Measurements from ENCODE around the gene FAM187B. TPM values are rescaled to one million over a fixed set of nuclear protein-coding genes. Genes with fewer than 3 reads are reported as not detected.

The FAM187B gene
- total and polyA plus RNA-seq, 12 donors: 0.06 to 0.48 (median 0.16) TPM; not detected in 8

DNA sequence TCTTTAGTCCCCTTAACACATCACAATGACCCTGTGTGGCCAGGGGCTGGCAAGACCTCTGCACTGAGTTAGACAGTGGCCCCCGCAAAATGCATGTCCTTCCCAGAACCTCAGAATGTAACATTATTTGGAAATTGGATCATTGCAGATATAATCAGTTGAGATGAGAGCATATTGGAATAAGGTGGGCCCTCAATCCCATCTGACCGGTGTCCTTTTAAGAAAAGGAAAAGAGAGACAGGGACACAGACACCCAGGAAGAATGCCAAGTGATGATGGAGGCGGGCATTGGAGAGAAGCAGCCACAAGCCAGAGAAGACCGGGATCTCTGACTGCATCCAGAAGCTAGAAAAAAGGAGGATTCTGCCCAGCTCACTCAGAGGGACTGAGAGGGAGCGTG, 1.8 kb downstream of the FAM187B start:
- H3K4me3 ChIP-seq: no peak overlapping the region
- no peaks in the 10 kb centered on the region for H3K36me3 ChIP-seq (replicated peaks in 1 of 2)
- H3K9me3 ChIP-seq (replicated peaks in 1 of 3): no peaks in the 10 kb centered on the region
- 87 to 91% (median 89%) methylated on average over 5 of the region's 5 CpGs for WGBS, 4 donors
- peaks cover 3 to 4% of the 10 kb centered on the region in 2 donors for H3K4me1 ChIP-seq (replicated peaks in 1 of 2)
- peak in 2 of 7 donors; percentile 11 to 13 for DNase-seq
- intact Hi-C loops (cut with DNase I): no loop called here
- TF ChIP-seq POLR2A (IDR thresholded peaks at IDR 0.05): no peak
- TF ChIP-seq, protein P1, sequence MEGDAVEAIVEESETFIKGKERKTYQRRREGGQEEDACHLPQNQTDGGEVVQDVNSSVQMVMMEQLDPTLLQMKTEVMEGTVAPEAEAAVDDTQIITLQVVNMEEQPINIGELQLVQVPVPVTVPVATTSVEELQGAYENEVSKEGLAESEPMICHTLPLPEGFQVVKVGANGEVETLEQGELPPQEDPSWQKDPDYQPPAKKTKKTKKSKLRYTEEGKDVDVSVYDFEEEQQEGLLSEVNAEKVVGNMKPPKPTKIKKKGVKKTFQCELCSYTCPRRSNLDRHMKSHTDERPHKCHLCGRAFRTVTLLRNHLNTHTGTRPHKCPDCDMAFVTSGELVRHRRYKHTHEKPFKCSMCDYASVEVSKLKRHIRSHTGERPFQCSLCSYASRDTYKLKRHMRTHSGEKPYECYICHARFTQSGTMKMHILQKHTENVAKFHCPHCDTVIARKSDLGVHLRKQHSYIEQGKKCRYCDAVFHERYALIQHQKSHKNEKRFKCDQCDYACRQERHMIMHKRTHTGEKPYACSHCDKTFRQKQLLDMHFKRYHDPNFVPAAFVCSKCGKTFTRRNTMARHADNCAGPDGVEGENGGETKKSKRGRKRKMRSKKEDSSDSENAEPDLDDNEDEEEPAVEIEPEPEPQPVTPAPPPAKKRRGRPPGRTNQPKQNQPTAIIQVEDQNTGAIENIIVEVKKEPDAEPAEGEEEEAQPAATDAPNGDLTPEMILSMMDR (IDR thresholded peaks at IDR 0.05): no peak
- no peaks in the 10 kb centered on the region for H3K27me3 ChIP-seq
- H3K27ac ChIP-seq: no peak overlapping the region

DNA sequence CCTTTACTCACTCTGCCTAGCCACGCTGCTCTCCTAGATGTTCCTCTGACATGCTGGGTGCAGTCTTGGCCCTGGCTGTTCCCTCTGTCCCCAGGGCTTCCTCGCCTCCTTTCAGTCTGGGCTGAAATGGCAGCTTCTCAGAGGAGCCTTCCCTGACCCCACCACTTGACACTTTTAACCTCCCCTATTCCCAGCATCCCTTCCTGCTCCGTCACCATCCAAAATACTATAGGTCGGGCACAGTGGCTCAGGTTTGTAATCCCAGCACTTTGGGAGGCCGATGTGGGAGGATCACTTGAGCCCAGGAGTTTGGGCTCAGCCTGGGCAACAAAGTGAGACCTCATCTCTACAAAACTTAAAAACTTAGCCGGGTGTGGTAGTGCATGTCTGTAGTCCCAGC, 2.6 kb downstream of the FAM187B start:
- intact Hi-C loops (cut with DNase I): no loop called here
- H3K36me3 ChIP-seq (replicated peaks in 1 of 2): no peaks in the 10 kb centered on the region

DNA sequence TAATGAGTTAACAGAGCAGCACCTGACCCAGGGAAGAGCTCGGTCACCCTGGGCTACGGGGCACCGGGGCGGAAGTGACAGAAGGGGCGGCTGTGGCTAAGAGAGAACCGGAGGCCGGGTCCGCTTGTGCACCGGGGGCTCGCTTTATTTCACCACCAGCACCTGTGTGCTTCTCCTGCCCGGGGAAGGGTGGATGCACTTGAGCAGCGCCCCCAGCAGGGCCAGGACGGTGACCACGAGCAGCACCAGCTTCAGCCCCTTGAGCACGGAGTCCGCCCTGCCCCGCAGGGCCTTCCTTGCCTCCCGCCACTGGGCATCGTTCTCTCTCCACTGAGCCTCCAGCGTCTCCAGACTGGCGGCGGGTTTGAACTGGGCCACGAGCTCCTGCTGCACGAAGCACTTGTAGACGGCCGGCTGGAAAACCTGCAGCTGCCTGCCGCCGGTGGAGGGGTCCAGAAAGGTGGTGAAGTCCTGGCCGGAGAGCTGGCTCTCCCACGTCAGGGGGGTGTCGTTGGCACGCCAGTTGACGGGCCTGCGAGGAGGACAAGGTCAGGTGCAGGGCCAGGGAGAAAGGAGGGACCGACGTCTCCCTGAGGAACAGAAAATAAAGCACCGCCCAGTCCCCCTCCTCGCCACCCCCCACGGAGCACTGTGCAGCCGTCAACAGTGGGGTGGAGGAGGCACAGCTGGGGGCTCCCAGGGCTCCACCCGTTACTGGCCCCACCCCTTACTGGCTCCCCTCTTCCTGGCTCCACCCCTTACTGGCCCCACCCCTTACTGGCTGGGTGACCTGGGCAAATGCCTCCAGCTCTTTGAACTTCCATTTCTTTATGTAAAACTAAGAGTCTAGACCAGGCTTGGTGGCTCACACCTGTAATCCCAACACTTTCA, 3.6 kb downstream of the FAM187B start:
- no peak overlapping the region for H3K27ac ChIP-seq
- 43 to 65% (median 51%) methylated on average over 15 to 41 of the region's 41 CpGs for WGBS, 4 donors
- peak in 6 of 7 donors; percentile 30 to 50 (median 40) for DNase-seq
- H3K4me3 ChIP-seq: no peak overlapping the region
- H3K36me3 ChIP-seq (replicated peaks in 1 of 2): no peaks in the 10 kb centered on the region
- intact Hi-C loops (cut with DNase I): no loop called here
- TF ChIP-seq POLR2A (IDR thresholded peaks at IDR 0.05): no peak
- TF ChIP-seq, protein P1 (IDR thresholded peaks at IDR 0.05): no peak
- peaks cover 3 to 4% of the 10 kb centered on the region in 2 donors for H3K4me1 ChIP-seq (replicated peaks in 1 of 2)
- H3K9me3 ChIP-seq (replicated peaks in 1 of 3): no peaks in the 10 kb centered on the region
- no peaks in the 10 kb centered on the region for H3K27me3 ChIP-seq

More for the DNA sequence above, 2.6 kb downstream of the FAM187B start:
- 90 to 96% (median 92%) methylated on average over 6 of the region's 6 CpGs for WGBS, 4 donors
- H3K9me3 ChIP-seq (replicated peaks in 1 of 3): no peaks in the 10 kb centered on the region
- TF ChIP-seq, protein P1 (IDR thresholded peaks at IDR 0.05): no peak
- TF ChIP-seq POLR2A (IDR thresholded peaks at IDR 0.05): no peak
- no peak overlapping the region for H3K4me3 ChIP-seq
- DNase-seq: peak in 2 of 7 donors; percentile 15 to 20
- no peaks in the 10 kb centered on the region for H3K27me3 ChIP-seq
- peaks cover 3 to 4% of the 10 kb centered on the region in 2 donors for H3K4me1 ChIP-seq (replicated peaks in 1 of 2)
- H3K27ac ChIP-seq: no peak overlapping the region

DNA sequence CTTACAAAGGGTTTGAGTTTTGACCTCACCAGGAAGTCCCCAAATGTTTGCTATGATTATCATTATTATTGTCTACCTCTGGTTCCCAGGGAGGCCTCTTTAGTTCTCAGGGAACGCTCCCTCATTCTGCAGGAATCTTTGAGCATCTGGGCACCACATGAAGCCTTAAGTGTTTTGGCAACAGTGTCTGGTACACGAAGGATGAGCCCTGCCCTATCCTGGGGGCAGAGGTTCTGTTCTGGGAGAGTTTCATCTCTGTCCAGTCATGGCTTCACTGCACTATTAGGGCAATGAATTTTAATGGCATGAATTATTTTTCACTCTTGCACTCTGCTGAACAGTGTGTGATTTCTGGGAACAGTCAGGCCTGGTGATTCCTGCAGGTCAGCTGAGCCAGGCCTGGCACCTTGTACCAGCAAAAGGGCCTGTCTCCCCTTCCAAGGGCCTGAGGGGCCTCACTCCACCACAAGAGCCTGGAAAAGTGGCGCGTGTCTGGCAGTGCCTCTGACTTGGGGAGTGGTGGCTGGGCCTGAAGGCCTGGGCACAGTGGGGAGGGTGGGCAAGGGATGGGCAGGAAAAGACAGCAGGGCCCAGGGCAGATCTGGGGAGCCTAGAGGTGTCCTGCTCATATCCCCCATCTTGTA, 4.6 kb downstream of the FAM187B start:
- WGBS, 4 donors: 83 to 93% (median 87%) methylated on average over 2 to 4 of the region's 4 CpGs
- intact Hi-C loops (cut with DNase I): no loop called here
- no peak for TF ChIP-seq POLR2A (IDR thresholded peaks at IDR 0.05)
- TF ChIP-seq, protein P1 (IDR thresholded peaks at IDR 0.05): no peak

More for the DNA sequence above, 4.6 kb downstream of the FAM187B start:
- DNase-seq: peak in 1 of 7 donors; percentile 15
- no peak overlapping the region for H3K4me3 ChIP-seq
- H3K27me3 ChIP-seq: no peaks in the 10 kb centered on the region
- H3K27ac ChIP-seq: no peak overlapping the region
- H3K36me3 ChIP-seq (replicated peaks in 1 of 2): no peaks in the 10 kb centered on the region
- H3K9me3 ChIP-seq (replicated peaks in 1 of 3): no peaks in the 10 kb centered on the region
- H3K4me1 ChIP-seq (replicated peaks in 1 of 2): peaks cover 3 to 4% of the 10 kb centered on the region in 2 donors
